HG02852 (cell line): ENCODE measurements around the gene MFSD2B.

Experiments used
- ATAC-seq: cut with Tn5 transposase; IDR thresholded peaks from one replicate; pipeline ENCODE4 v1.9.1; 2021; ENCODE audit warnings: mild to moderate bottlenecking, moderate library complexity; ENCODE audit not compliant: unreplicated experiment

MFSD2B gene

GRCh38 chr2:24049485-24050021 lies 39.7 kb downstream of the MFSD2B start, which contains the start of gene FKBP1B:
FKBP1B (plus strand) TSS chr2:24049741; CDS start chr2:24049850, 109 bp downstream.
- ATAC-seq: no peak

GRCh38 chr2:24050041-24050979 lies 40.4 kb downstream of the MFSD2B start:
- no peak for ATAC-seq

- no peak for ATAC-seq
These were observed 41.9 kb downstream of the MFSD2B start for GRCh38 chr2:24051833-24052232.

GRCh38 chr2:24052951-24053350 lies 43.1 kb downstream of the MFSD2B start:
- ATAC-seq: no peak

- ATAC-seq: no peak
These were observed 44.6 kb downstream of the MFSD2B start for GRCh38 chr2:24054366-24055010.

- ATAC-seq: no peak
These were observed 45.9 kb downstream of the MFSD2B start for GRCh38 chr2:24055750-24056149.

- ATAC-seq: no peak
These were observed 48.8 kb downstream of the MFSD2B start for GRCh38 chr2:24058564-24059271.

GRCh38 chr2:24065341-24065740 lies 55.5 kb downstream of the MFSD2B start:
- no peak for ATAC-seq

- no peak for ATAC-seq
These were observed 62.4 kb downstream of the MFSD2B start for GRCh38 chr2:24072259-24072658.

GRCh38 chr2:24073816-24074215 lies 63.9 kb downstream of the MFSD2B start:
- no peak for ATAC-seq

GRCh38 chr2:24075259-24075658 lies 65.4 kb downstream of the MFSD2B start:
- ATAC-seq: no peak
